GM12873 (cell line): ENCODE measurements around the gene PCBP3.

Experiments
- TF ChIP-seq, protein P1 (sequence below): IDR thresholded peaks from 2 replicates; pipeline ENCODE4 v1.5.1; 2012; ENCODE audit warnings: low read depth, mild to moderate bottlenecking, moderate library complexity, low read length, control low read depth; ENCODE audit not compliant: insufficient read depth; ENCODE audit errors: missing control alignments

The PCBP3 gene

DNA sequence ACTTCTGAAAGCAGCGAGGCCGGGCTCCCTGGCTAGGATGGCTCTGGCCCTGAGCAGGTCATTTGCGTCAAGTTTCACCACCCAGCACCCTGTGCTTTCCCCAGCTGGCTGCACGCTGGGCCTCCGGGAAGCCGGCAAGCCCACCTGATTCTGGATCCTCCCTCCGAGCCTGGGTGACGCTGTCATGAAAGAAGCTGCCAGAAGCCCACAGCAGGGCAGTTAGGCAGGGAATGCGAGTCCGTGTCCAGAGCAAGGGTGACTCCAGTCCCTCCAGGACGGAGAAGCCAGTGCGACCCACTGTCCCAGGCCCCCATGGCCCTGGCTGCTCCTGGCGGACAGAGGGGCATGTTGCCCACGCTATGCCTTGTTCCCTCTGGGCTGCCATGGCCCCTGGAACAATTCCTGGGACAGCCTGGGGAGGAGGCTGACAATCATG lies 44.4 kb upstream of the PCBP3 start:
- TF ChIP-seq, protein P1, sequence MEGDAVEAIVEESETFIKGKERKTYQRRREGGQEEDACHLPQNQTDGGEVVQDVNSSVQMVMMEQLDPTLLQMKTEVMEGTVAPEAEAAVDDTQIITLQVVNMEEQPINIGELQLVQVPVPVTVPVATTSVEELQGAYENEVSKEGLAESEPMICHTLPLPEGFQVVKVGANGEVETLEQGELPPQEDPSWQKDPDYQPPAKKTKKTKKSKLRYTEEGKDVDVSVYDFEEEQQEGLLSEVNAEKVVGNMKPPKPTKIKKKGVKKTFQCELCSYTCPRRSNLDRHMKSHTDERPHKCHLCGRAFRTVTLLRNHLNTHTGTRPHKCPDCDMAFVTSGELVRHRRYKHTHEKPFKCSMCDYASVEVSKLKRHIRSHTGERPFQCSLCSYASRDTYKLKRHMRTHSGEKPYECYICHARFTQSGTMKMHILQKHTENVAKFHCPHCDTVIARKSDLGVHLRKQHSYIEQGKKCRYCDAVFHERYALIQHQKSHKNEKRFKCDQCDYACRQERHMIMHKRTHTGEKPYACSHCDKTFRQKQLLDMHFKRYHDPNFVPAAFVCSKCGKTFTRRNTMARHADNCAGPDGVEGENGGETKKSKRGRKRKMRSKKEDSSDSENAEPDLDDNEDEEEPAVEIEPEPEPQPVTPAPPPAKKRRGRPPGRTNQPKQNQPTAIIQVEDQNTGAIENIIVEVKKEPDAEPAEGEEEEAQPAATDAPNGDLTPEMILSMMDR = no peak

DNA sequence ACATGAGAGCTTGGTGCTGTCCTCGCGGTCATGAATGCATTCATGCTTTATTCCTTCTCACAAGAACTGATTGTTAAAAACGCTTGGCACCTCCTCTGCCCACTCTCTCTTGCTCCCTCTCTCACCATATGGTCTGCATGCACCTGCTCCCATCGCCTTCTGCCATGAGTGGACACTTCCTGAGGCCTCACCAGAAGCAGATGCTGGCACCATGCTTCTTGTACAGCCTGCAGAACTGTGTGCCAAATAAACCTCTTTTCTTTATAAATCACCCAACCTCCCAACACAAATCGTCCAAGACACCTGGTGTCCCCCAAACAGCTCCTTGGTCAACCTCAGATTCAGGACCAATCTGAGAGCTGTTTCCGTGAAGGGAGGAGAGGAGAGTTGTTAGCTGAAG lies 43.3 kb upstream of the PCBP3 start:
- TF ChIP-seq, protein P1 = no peak

DNA sequence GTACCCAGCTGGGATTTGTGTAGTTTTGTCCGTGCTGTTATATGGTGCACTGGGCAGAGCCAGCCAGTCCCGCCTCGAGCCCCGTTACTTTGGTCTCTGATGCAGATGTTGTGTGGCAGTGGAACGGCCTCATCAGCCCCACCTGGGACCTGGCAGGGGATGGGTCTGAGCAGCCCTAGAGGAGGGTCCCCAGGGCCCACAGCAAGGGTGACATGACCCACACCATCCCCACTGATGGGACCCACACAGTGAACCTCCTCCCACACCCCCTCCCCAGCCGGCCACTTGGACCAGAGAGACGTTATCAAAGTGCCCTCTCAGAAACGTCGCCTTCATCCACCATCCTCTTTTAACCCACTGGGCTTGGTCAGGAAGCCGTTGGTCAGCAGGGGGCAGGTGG lies 42.0 kb upstream of the PCBP3 start:
- TF ChIP-seq, protein P1 = no peak

DNA sequence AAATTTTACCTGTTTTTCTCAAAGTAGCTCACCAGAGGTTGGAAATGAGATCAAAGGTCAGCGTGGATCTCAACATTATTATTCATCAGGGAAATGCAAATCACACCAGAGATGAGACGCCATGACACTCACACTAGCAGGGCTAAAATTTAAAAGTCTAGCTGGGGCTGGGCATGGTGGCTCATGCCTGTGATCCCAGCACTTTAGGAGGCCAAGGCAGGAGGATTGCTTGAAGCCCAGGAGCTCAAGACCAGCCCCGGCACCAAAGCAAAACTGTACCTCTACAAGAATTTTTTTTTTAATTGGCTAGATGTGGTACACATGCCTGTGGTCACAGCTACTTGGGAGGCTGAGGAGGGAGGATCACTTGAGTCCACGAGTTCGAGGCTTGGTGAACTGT lies 41.4 kb upstream of the PCBP3 start:
- TF ChIP-seq, protein P1 = no peak

DNA sequence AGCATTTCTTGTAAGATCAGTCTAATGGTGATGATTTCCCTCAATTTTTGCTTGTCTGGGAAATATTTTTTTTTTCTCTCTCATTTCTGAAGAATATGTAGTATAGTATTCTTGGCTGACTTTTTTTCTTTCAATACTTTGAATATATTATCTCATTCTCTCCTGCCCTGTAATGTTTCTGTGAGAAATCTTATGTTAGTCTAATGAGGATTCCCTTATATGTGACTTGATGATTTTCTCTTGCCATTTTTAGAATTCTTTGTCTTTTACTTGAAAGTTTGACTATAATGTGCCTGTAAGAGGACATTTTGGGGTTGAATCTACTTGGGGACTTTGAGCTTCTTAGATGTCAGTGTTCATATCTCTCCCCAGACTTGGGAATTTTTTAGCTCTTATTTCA lies 40.0 kb upstream of the PCBP3 start:
- TF ChIP-seq, protein P1 = no peak

DNA sequence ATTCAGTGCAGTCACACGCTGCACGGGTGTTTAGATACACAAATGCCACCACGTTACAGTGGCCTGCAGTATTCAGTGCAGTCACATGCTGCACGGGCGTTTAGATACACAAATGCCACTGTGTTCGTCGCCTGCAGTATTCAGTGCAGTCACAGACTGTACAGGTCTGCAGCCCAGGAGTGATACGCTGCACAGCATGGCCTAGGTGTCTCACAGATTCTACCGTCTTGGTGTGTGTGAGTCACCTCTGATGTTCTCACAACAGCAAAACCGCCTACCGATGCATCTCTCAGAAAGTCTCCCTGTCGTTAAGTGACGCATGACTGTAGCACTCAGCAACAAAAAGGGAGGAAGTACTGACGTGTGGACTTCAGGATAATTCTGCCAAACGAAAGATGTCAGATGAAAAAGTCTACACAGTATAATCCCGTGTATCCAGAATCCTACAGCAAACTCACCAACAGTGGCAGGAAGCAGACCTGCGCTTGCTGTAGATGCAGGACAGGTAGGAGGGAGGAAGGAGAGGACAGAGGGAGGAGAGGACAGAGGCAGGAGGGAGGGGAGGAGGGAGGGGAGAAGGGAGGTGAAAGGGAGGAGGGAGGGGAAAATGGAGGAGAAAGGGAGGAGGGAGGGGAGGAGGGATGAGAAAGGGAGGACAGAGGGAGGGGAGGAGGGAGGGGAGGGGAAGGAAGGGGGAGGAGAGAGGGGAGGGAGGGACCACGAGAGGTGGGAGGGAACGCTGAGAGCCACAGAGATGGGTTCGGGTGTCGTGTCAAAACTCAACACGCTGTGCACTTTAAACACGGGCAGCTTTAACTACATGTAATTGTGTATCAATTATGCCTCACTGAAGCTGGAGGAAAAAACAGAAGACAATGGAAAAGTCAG lies 36.3 kb upstream of the PCBP3 start:
- TF ChIP-seq, protein P1 = no peak

DNA sequence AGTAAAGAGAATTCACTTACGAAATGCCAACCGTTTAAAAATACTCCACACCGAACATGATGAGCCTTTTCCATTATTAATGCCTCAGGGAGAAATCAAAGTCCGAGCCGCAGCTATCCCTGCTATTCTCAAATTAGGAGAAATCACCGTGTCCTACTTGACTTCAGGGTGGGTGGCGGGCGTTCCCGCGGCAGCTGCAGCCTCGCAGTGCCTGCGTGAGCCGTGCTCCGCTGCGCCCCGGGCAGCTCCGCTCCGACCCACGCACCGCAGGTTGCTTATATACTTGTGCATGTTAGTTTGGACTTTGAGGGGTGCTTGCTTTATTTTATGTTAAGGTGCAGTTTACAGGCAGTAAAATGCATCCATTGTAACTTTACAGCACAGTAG lies 35.6 kb upstream of the PCBP3 start:
- TF ChIP-seq, protein P1 = no peak
